Urothelium cell line (cell line): Measurements from ENCODE around the gene SUGCT.

Source experiments
- DNase-seq: peaks from one replicate; pipeline ENCODE4 v3.0.0; 2011; ENCODE audit warnings: low spot score, mixed read lengths
- FAIRE-seq: peaks from 2 replicates; lab custom pipeline; 2011; peaks lifted over from hg19 to GRCh38; lab: Jason Lieb, UNC

The SUGCT gene

GRCh38 chr7:40747856-40748255 lies 613.1 kb downstream of the SUGCT start:
- no peak for DNase-seq
- FAIRE-seq, result no peak

GRCh38 chr7:40749877-40750276 lies 615.1 kb downstream of the SUGCT start:
- FAIRE-seq, result no peak
- DNase-seq, result peak; percentile 27

GRCh38 chr7:40753455-40753854 lies 618.6 kb downstream of the SUGCT start:
- no peak for DNase-seq
- FAIRE-seq, result no peak

GRCh38 chr7:40755438-40755837 lies 620.6 kb downstream of the SUGCT start:
- FAIRE-seq, result no peak
- no peak for DNase-seq

GRCh38 chr7:40757109-40757508 lies 622.3 kb downstream of the SUGCT start:
- FAIRE-seq (no peak), DNase-seq (no peak)

GRCh38 chr7:40758590-40758989 lies 623.8 kb downstream of the SUGCT start:
- FAIRE-seq, result no peak
- DNase-seq, result no peak

GRCh38 chr7:40760293-40760964 lies 625.6 kb downstream of the SUGCT start:
- DNase-seq, result no peak
- FAIRE-seq, result no peak

GRCh38 chr7:40760987-40761386 lies 626.2 kb downstream of the SUGCT start:
- FAIRE-seq (no peak), DNase-seq (no peak)

GRCh38 chr7:40761762-40762560 lies 627.2 kb downstream of the SUGCT start:
- DNase-seq (no peak), FAIRE-seq (no peak)

- peak; percentile 16 for DNase-seq
- FAIRE-seq, result no peak
Measured at GRCh38 chr7:40763319-40764287, 628.8 kb downstream of the SUGCT start.

- DNase-seq (no peak), FAIRE-seq (no peak)
Measured at GRCh38 chr7:40765639-40766038, 630.8 kb downstream of the SUGCT start.

GRCh38 chr7:40772096-40772495 lies 637.3 kb downstream of the SUGCT start:
- DNase-seq, result no peak
- FAIRE-seq, result no peak

GRCh38 chr7:40773656-40774055 lies 638.9 kb downstream of the SUGCT start:
- DNase-seq (no peak), FAIRE-seq (no peak)

- FAIRE-seq, result no peak
- DNase-seq, result no peak
Measured at GRCh38 chr7:40775877-40776276, 641.1 kb downstream of the SUGCT start.

- no peak for DNase-seq
- FAIRE-seq, result no peak
Measured at GRCh38 chr7:40777730-40778312, 643.0 kb downstream of the SUGCT start.

- no peak for FAIRE-seq
- no peak for DNase-seq
Measured at GRCh38 chr7:40780460-40780859, 645.7 kb downstream of the SUGCT start.

GRCh38 chr7:40782836-40783235 lies 648.0 kb downstream of the SUGCT start:
- FAIRE-seq, result no peak
- no peak for DNase-seq

- FAIRE-seq (no peak), DNase-seq (no peak)
Measured at GRCh38 chr7:40784176-40784575, 649.4 kb downstream of the SUGCT start.

GRCh38 chr7:40786909-40787308 lies 652.1 kb downstream of the SUGCT start:
- no peak for DNase-seq
- no peak for FAIRE-seq

GRCh38 chr7:40793132-40793531 lies 658.3 kb downstream of the SUGCT start:
- no peak for FAIRE-seq
- DNase-seq, result peak; percentile 51

- no peak for DNase-seq
- no peak for FAIRE-seq
Measured at GRCh38 chr7:40795607-40796006, 660.8 kb downstream of the SUGCT start.
